GM13976 (cell line): ENCODE measurements around the gene ARFRP1.

Source experiments
- DNase-seq: peaks from one replicate; pipeline ENCODE4 v3.0.0; 2012; ENCODE audit warnings: low spot score
- in situ Hi-C: fragments of 300-500 bp; cut with MboI; formaldehyde crosslinking; loops from one replicate; pipeline ENCODE4 v1.12.0; 2022; ENCODE audit warnings: low sequenced_read_pairs, mixed read lengths, inconsistent platforms; ENCODE audit not compliant: unreplicated experiment
- TF ChIP-seq, protein P1 (sequence below): IDR thresholded peaks from 2 replicates; pipeline ENCODE4 v1.5.1; 2012; ENCODE audit warnings: borderline replicate concordance, mild to moderate bottlenecking; ENCODE audit not compliant: insufficient read depth; ENCODE audit errors: extremely low read depth, missing control alignments, control extremely low read depth

The ARFRP1 gene

GRCh38 chr20:63657937-63658748 lies 49.6 kb downstream of the ARFRP1 start, which contains the start of gene RTEL1:
Gene RTEL1, plus strand, starts transcription at chr20:63658312. Its CDS starts 1,091 bp downstream, at chr20:63659403.
- in situ Hi-C loops: no loop called here
- DNase-seq: peak; percentile 98
- TF ChIP-seq, protein P1, sequence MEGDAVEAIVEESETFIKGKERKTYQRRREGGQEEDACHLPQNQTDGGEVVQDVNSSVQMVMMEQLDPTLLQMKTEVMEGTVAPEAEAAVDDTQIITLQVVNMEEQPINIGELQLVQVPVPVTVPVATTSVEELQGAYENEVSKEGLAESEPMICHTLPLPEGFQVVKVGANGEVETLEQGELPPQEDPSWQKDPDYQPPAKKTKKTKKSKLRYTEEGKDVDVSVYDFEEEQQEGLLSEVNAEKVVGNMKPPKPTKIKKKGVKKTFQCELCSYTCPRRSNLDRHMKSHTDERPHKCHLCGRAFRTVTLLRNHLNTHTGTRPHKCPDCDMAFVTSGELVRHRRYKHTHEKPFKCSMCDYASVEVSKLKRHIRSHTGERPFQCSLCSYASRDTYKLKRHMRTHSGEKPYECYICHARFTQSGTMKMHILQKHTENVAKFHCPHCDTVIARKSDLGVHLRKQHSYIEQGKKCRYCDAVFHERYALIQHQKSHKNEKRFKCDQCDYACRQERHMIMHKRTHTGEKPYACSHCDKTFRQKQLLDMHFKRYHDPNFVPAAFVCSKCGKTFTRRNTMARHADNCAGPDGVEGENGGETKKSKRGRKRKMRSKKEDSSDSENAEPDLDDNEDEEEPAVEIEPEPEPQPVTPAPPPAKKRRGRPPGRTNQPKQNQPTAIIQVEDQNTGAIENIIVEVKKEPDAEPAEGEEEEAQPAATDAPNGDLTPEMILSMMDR: no peak

- TF ChIP-seq, protein P1: no peak
- no peak for DNase-seq
- in situ Hi-C loops: no loop called here
These were observed 50.4 kb downstream of the ARFRP1 start for GRCh38 chr20:63657260-63657936.

DNA sequence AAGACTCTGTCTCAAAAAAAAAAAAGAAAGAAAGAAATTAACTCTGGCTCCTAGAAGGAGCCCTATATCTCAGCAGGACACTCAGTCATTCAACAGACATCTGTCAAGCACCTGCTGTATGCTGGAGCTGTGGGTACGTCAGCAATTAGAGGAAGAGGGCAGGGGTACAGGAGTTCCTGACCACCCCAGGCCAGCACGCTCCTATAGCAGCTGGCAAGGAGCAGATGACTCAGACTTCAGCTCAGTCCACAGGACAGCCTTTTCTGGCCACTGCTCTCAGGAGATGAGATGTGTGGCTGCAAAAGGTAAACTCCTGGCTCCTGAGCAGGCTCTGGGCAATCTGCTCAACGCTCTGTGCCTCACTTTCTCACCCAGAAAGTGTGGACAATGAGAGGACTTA lies 51.3 kb downstream of the ARFRP1 start:
- in situ Hi-C loops: no loop called here
- TF ChIP-seq, protein P1: no peak
- no peak for DNase-seq

DNA sequence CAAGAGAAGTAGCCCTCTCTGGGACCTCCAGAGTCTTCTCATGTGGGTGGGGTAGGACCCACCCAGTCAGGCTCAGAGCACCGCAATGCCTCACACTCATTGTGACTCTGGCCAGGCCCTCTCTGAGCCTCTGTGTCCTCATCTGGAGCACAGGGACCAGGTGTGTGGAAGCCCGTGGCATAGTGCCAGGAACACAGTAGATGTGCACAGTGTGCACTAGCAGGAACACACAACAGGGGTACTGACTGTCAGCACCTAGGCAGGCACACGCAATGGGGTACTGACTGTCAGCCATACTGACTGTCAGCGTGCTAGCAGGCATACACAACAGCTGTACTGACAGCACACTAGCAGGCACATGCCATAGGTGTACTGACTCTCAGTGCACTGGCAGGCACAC lies 52.5 kb downstream of the ARFRP1 start:
- in situ Hi-C loops: no loop called here
- TF ChIP-seq, protein P1: no peak
- DNase-seq: no peak

DNA sequence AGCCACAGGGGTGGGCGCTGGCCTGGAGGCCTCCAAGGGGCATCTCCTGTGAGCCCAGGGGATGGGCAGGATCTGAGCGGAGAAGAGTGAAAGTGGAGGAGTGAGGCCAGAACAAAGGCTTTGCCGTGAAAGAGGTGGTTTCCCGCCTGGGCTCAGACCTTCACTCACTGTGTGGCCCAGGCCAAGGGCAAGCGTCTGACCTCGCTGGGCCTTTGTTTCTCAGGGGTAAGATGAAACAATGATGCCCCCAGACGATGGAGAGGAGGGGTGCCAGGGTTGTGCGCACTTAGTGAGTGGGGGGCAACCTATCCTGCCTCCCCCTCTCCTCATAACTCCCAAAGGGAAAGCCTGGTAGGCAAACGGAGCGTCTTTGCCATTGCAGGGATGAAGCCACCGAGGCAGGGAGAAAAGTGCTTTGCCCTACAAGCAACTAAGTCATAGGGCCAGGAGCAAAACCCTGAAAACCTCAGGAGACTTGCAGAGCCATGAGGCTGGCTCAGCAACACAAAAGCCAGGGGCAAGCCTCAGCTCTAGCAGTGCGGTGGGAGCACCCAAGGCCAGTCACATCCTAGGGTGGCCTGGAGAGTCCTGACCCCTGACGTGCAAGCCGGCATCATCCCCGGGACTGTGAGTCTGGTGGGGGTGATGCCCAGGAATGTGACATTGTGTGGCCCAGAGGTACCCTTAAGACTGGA lies 53.7 kb downstream of the ARFRP1 start:
- DNase-seq: no peak
- TF ChIP-seq, protein P1: no peak
- in situ Hi-C loops: no loop called here

- TF ChIP-seq, protein P1: no peak
- in situ Hi-C loops: no loop called here
These were observed 54.5 kb downstream of the ARFRP1 start, which contains the start of gene STMN3 for GRCh38 chr20:63653041-63653973. Gene STMN3, minus strand, starts transcription at chr20:63653424. Its CDS starts 79 bp downstream, at chr20:63653345.

More at GRCh38 chr20:63653041-63653973, 54.5 kb downstream of the ARFRP1 start, which contains the start of gene STMN3:
- peak; percentile 90 for DNase-seq
